ENCODE measurements around the gene GPR39. TPM values are rescaled to one million over a fixed set of nuclear protein-coding genes. Genes with fewer than 3 reads are reported as not detected.
"Not testable (repeated sequence)": the region's sequence is repeated elsewhere in the genome, so short reads cannot be mapped to it uniquely, and the experiment has no call there.

The GPR39 gene
- total and polyA plus RNA-seq, 12 donors = 0.04 TPM; not detected in 11

GRCh38 chr2:132391378-132391777, 25.2 kb upstream of the GPR39 start:
- no peak for DNase-seq
- Histone ChIP-seq H3K36me3 (no peaks in the 10 kb centered on the region), H3K27me3 (peaks cover 0 to 10% (median 0%) of the 10 kb centered on the region in 7 donors), H3K4me3 (no peak overlapping the region), H3K4me1 (peaks cover 0 to 16% (median 0%) of the 10 kb centered on the region in 9 donors), H3K9me3 (peaks cover 0 to 15% (median 0%) of the 10 kb centered on the region in 11 donors), H3K27ac (no peak overlapping the region)
- WGBS, 2 donors = 49 to 52% methylated on average over 3 of the region's 3 CpGs
- no peak for TF ChIP-seq CTCF (IDR thresholded peaks at IDR 0.05)
- ATAC-seq = peak in 1 of 8 donors; percentile 44
- intact Hi-C loops (cut with DNase I) = no loop called here

DNA sequence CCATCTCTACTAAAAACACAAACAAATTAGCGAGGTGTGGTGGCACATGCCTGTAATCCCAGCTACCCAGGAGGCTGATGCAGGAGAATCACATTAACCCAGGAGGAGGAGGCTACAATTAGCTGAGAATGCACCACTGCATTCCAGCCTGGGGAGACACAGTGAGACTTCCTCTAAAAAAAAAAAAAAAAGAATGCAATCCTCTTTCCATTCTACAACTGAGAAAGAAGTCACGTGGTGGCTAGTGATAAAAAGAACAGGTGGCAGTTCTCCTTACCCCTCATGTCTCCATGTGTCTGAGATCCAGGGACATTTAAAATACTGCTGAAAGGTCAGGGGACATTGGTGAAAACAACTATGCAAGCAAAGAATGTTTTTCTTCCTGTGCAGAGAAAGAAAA, 24.4 kb upstream of the GPR39 start:
- Histone ChIP-seq H3K4me1 (peaks cover 0 to 16% (median 0%) of the 10 kb centered on the region in 9 donors), H3K4me3 (no peak overlapping the region), H3K9me3 (peaks cover 0 to 15% (median 0%) of the 10 kb centered on the region in 11 donors), H3K27ac (no peak overlapping the region), H3K36me3 (no peaks in the 10 kb centered on the region), H3K27me3 (peaks cover 0 to 6% (median 0%) of the 10 kb centered on the region in 7 donors)
- intact Hi-C loops (cut with DNase I) = no loop called here
- no peak for TF ChIP-seq CTCF (IDR thresholded peaks at IDR 0.05)
- no peak for ATAC-seq
- 24 to 45% methylated on average over 2 of the region's 2 CpGs for WGBS, 2 donors
- DNase-seq = no peak

DNA sequence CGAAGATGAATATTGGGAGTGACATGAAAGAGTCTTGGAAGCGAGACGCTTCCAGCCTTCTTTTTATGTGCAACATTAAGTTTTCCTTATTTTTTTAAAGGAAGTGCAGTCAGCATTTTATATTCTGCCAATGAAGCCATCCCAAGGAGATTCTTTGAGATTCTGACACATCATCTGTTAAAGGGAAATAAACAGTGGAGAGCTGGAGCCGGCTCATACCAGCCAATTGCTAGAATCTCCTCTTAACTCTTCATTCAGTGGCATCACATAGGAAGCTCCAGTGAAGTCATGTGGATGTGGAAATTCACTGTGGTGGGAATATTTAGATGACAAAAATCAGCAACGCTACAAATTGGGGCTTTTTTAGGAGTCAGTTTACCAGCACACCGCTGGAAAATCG, 23.7 kb upstream of the GPR39 start:
- WGBS, 2 donors = 83 to 85% methylated on average over 7 of the region's 7 CpGs
- H3K9me3 ChIP-seq = peaks cover 0 to 15% (median 0%) of the 10 kb centered on the region in 11 donors
- no peak overlapping the region for H3K4me3 ChIP-seq
- DNase-seq (no peak), ATAC-seq (no peak)
- intact Hi-C loops (cut with DNase I) = no loop called here
- H3K27ac ChIP-seq = no peak overlapping the region
- peaks cover 0 to 16% (median 0%) of the 10 kb centered on the region in 9 donors for H3K4me1 ChIP-seq
- no peak for TF ChIP-seq CTCF (IDR thresholded peaks at IDR 0.05)
- H3K27me3 ChIP-seq = peaks cover 0 to 12% (median 3%) of the 10 kb centered on the region in 7 donors
- no peaks in the 10 kb centered on the region for H3K36me3 ChIP-seq

- H3K36me3 ChIP-seq; DNase-seq; H3K4me3 ChIP-seq; H3K27ac ChIP-seq; H3K9me3 ChIP-seq; ATAC-seq; intact Hi-C loops (cut with DNase I); H3K4me1 ChIP-seq: not testable (repeated sequence)
- 62 to 65% methylated on average over 3 of the region's 3 CpGs for WGBS, 2 donors
- peaks cover 0 to 17% (median 0%) of the 10 kb centered on the region in 7 donors for H3K27me3 ChIP-seq
Observed at GRCh38 chr2:132397042-132397441, 19.6 kb upstream of the GPR39 start.

DNA sequence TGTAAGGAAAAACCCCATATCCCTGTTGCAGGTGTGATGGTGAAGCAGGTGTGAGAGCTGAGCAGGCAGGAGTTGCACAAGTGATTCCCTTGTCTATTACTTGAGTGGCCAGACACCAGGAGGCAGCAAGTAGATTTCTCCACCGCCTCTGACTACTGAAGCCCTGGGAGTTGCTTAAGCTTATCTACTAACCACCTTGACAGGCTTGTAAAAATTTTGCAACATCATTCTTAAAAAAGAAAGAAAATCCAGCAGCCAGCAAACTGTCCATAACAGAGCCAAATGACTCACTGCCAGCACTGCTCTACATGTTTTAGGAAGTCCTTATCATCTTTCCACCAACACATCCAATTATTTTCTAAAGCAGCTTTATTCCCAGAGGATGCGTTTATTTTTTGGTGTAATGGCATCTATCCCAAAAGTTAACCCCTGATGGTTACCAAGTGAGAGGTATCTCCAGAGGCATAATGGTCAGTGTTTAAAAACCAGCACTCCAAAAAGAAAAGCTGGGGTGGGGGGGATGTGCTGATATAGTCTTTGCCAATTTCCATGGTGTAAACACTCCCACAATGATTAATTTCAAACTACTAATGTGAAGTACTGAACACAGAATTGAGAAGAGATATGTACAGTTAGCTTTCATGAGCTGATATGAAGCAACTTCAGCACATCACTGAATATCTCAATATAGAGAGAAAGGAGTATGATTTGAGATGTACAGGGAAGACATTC, 16.3 kb upstream of the GPR39 start:
- WGBS, 2 donors = 41 to 46% methylated on average over 2 of the region's 2 CpGs
- ATAC-seq = no peak
- TF ChIP-seq CTCF (IDR thresholded peaks at IDR 0.05) = no peak

More for the DNA sequence above, 16.3 kb upstream of the GPR39 start:
- peaks cover 0 to 2% (median 0%) of the 10 kb centered on the region in 11 donors for H3K9me3 ChIP-seq
- DNase-seq = no peak
- H3K27ac ChIP-seq = no peak overlapping the region
- H3K27me3 ChIP-seq = peaks cover 0 to 17% (median 0%) of the 10 kb centered on the region in 7 donors
- no peak overlapping the region for H3K4me3 ChIP-seq
- H3K4me1 ChIP-seq = no peaks in the 10 kb centered on the region
- no peaks in the 10 kb centered on the region for H3K36me3 ChIP-seq
- intact Hi-C loops (cut with DNase I) = no loop called here

Data from heart right ventricle (tissue), 16 donors.